ENCODE results near the gene RNASE4.
"Not testable (repeated sequence)": the region's sequence is repeated elsewhere in the genome, so short reads cannot be mapped to it uniquely, and the experiment has no call there.

Gene RNASE4

DNA sequence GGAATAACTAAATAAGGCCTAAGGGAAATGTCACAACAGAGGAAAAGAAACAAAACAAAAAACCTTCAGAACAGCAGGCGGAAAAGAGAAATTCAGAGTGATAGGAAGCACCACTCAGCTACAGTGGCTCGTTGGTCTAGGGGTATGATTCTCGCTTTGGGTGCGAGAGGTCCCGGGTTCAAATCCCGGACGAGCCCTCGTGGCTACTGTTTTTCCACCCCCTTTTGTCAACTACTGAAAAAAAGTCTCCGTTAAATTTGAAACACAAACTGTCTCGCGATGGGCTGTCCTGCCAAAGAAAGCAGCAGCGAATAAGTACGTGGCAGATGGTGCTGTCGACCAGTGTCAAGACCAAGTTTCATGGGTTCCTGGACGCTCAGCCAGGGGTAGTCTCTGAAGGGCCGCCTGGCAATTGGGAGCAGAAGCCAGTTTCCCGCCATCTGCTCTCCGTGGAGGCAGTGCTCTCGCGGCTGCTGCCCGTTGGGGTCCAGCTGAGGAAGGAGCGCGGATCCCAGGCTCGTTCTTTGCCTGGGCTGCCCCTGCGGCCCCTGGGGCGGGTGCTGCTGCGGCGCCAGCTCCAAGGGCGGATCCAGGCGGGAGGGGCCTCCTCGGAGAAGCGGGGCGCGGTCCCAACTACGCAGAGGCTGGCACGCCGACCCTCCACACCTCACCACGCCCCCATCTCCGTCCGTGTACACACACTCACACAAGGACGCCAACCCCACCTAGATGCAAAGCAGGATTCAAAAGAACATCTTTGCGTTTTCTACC, at the start of gene RNASE4:
Gene RNASE4, plus strand, starts transcription at position 670 of the 771 bp plus-strand sequence. CDS start 14,812 bp downstream, outside the sequence.
- peak; percentile 79 for DNase-seq

DNA sequence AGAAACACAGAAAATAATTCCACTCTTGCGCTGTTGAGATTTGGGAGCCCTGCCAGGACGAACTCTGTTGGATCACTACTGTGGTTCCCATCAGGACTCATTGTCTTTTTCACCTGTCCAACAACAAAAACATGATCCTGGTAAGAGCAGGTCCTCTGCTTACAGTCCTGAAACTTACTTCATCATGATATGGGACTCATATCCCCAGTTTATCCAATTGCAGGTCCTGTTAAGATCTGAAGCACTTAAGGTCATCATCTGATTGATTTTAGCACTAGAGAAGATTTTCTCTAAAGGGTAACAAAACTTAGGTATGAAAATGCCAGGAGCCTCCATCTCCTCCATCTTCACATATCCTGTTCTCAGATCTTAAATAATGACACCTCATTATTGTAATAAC, 42.8 kb upstream of the RNASE4 start, which contains the start of gene OR6S1:
Gene OR6S1, minus strand, starts transcription at position 101 of the 400 bp plus-strand sequence. Its CDS starts 0 bp downstream, at position 101.
- DNase-seq = no peak

DNA sequence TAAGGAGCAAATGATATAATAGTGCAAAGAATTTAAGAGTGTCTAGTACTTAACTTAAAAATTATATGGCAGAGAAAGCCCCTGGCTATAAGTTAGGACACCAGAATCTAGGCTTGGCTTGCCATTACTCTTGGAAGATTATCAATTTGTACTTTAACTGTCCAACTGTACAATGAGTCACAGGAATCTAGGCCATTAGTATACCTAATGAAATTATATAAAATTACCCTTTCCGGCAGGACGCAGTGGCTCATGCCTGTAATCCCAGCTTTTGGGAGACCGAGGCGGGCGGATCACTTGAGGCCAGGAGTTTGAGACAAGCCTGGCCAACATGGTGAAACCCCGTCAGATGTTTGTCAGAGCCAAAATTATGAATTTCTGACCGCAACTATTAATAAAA, 42.2 kb upstream of the RNASE4 start:
- DNase-seq = no peak

DNA sequence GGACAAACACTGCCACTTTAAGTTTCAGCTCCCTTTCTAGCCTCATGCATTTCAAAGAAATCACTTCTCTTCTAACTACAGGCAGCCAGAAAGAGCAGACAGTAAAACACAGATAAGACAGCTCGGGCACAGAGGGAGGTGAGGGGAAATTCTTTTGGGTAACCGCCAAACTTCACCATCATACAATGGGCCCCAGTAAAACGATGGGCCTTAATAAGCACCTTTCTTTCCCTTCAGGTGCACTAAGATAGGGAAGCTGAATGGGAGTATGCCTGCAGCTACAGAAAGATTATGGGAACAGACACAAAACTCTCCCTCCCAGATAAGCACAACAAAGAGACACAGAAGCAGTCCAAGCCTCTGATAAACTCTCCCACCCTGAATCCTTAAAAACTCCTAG, 41.6 kb upstream of the RNASE4 start:
- DNase-seq = not testable (repeated sequence)

GRCh38 chr14:20644520-20644919, 39.8 kb upstream of the RNASE4 start:
- DNase-seq = no peak

DNA sequence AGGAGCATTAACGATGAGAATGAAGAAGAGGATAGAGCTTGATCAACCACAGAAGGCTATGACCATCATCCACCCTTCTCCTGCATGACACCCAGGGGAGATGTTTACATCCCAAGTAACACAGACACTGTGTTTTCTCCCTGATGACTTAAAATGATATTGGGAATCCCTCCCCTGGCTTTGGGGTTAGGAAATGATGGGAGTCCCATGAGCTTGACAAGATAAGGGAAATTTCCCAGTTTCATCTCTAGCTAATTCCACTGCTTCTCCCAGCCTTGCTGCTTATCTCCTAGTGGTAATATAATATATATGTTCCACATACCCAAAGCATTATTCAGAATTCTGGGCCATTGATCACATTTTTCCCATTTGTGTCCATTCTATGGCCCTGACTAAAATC, 38.9 kb upstream of the RNASE4 start:
- no peak for DNase-seq

- DNase-seq = peak; percentile 51
Measured at GRCh38 chr14:20652996-20653975, 31.1 kb upstream of the RNASE4 start.

DNA sequence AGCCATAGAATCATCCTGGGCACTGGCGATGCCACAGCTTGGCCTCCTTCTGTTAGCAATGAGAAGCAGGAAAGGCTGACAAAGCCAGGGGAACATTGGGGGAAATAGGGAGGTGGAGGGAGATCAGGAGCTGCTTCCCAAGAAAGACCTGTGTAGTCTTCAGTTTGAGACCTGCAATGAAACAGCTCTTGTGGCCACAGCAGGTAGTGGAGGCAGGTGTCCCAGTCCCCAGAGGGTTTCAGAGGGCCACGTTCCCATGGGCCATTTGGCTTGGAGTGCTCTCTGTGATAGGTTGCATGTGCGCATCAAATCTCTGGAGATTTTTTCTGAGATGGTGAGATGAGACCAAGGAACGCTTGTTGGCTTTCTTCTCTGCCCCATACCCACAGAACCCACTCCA, 28.5 kb upstream of the RNASE4 start:
- DNase-seq = no peak

DNA sequence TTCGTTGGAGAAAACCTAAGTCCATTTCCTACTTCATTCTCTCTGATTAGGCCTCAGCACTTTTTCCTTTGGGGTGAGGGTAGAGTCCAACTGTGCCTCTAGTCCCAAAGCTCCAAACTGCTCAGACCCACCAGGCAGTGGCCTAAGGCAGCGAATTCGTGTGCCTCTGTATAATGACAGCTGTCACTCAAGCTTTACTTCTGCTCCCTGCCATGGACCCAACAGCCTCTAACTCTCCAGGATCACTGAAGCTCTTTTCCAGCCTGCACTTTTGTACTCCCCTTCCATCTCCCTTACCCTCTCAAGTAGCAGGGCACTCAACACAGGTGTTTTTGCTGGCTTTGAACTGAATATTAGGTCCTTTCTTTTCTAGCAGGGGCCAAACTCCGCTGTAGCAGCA, 28.1 kb upstream of the RNASE4 start:
- DNase-seq = no peak

- no peak for DNase-seq
Measured at GRCh38 chr14:20657216-20658211, 26.8 kb upstream of the RNASE4 start.

- DNase-seq = no peak
Measured at GRCh38 chr14:20658246-20658645, 26.1 kb upstream of the RNASE4 start.

DNA sequence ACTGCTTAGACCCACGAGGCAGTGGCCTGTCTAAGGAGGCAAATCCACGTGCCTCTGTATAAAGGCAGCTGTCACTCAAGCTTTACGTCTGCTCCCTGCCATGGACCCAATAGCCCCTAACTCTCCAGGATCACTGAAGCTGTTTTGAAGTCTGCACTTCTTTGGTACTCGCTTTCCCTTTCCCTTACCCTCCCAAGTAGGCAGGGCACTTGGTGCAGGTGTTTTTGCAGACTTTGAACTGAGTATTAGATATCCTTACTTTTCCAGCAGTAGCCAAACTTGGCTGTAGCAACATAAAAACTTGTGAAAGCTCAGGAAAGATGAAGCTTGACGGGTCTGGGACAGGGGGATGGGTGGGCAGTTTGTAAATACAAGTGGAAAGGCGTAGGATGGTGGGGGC, 25.0 kb upstream of the RNASE4 start:
- no peak for DNase-seq

- no peak for DNase-seq
Measured at GRCh38 chr14:20659813-20660395, 24.5 kb upstream of the RNASE4 start.

GRCh38 chr14:20661197-20661596, 23.2 kb upstream of the RNASE4 start:
- no peak for DNase-seq

DNA sequence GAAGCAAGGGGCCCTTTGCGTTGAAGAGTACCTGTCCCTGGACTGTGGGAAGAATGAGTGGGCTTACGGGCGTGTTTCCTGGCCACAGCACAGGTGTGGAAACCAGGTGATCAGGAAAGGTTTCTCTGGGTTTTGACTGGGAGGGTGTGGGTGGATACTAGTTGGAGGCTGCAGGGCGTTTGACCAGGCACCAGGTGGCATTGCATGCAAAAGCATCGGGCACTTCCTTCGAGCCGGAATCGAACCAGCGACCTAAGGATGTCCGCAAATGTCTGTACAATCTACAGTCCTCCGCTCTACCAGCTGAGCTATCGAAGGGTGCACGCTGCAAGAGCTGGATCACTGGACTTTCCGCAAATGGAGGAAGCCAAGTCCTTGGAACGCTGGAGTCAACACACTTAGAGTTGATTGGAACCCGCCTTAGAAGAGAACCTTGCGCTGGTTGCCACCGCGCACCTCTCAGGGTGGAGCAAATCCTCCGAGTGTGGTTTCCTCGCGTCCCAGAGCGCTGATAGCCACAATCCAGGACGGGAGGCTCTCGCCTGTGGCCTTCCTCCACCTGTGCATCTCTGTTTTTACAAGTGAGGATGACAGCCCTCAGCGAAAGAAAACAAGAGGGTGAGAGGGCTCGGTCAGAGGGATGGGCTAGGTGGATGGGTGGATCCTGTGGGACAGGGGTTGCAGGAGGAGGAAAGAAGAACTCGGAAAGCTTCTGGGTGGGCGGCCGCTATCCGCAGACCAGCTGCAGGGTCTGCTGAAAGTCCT, 21.2 kb upstream of the RNASE4 start:
- DNase-seq = peak; percentile 71

GRCh38 chr14:20666400-20666961, 17.9 kb upstream of the RNASE4 start:
- not testable (repeated sequence) for DNase-seq

GRCh38 chr14:20667957-20668356, 16.4 kb upstream of the RNASE4 start:
- no peak for DNase-seq

DNA sequence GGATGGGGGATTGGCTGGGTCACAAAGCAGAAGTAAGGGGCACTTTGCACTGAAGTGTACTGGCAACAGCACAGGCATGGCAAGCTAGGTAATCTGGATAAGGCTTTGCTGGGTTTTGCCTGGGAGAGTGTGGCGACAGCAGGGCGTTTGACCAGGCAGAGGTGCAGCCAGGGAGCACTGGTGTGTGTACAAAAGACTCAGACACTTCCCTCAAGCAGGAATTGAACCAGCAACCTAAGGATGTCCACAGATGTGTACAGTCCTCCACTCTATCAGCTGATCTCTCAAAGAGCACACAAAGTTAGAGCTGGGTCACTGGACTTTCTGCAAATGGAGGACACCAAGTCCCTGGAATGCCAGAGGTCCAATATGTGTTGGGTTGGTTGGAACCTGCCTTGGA, 15.4 kb upstream of the RNASE4 start:
- DNase-seq = no peak

DNA sequence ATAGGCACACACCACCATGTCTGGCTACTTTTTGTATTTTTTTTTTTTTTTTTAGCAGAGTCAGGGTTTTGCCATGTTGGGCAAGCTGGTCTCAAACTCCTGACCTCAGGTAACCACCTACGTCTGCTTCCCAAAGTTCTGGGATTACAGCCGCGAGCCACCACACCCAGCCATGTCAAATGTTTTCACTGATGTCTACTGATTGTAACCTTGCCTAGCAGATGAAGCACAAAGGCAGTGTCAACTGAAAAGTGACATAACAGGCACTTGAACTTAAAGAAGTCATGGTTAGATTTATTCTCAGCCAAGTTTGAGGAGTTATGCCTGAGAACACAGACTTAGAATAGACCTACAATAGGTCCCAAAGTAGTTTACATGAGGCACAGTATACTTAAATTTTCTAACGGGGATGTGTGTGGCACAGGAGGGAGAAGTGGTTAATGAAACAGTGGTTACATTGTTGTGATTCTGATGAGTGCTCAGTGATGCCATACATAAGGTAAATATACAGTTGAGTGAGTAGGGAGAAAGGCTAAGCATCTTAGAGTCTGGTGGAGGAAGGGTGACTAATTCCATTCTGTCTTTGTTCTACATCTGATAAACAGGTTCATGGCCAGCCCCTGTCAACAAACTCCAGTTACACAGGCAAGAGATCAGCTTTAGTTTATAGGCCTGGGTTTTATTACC, 12.6 kb upstream of the RNASE4 start:
- DNase-seq = no peak

DNA sequence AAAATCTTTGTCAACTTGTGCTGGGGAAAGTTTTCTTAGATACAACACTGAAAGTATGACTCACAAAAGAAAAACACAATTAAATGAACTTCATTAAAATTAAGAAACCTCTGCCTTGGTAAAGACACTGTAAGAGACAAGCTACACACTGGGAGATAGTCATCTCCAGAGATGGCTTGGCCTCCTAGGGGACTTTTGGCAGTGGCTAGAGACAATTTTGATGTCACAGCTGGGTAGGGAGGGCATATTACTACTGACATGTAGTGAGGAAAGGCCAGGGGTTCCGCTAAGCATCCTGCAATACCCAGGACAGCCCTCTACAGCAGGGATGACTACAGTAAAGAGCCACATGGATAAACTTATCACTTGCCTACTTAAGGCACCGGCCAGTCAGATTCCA, 8.7 kb upstream of the RNASE4 start:
- no peak for DNase-seq
